Neural cell (in vitro differentiated cells): Measurements from ENCODE around the gene PTGIS. TPM values are rescaled to one million over a fixed set of nuclear protein-coding genes. Genes with fewer than 3 reads are reported as not detected.

Experiments used
- H2AFZ ChIP-seq: fragments of 200-600, 300-800 bp; sonication (generic), shearing (Covaris generic); 2 replicates; pipeline ENCODE4 v1.6.0; 2014; ENCODE audit warnings: low read depth, mild to moderate bottlenecking, antibody characterized with exemption, low read length, moderate library complexity
- H3F3A ChIP-seq: fragments of 200-600 bp; shearing (Covaris generic); 2 replicates; pipeline ENCODE4 v1.6.1; 2016; ENCODE audit warnings: mild to moderate bottlenecking, moderate library complexity, mixed read lengths, antibody characterized with exemption, low read length; ENCODE audit not compliant: insufficient read depth, poor library complexity, severe bottlenecking
- H3K27ac ChIP-seq: fragments of 200-600, 300-800 bp; sonication (generic), shearing (Covaris generic); 2 replicates; pipeline ENCODE4 v1.5.1; 2014; ENCODE audit warnings: mild to moderate bottlenecking, low read length, moderate library complexity
- H3K27me3 ChIP-seq: fragments of 300-800, 200-600 bp; sonication (generic), shearing (Covaris generic); 2 replicates; pipeline ENCODE4 v1.6.0; 2014; ENCODE audit warnings: mild to moderate bottlenecking, low read depth, low read length, moderate library complexity; ENCODE audit not compliant: insufficient read depth
- H3K36me3 ChIP-seq: fragments of 300-800, 200-600 bp; sonication (generic), shearing (Covaris generic); 2 replicates; pipeline ENCODE4 v1.5.1; 2014; ENCODE audit warnings: mild to moderate bottlenecking, antibody characterized with exemption, low read length, moderate library complexity; ENCODE audit not compliant: insufficient read depth
- H3K4me2 ChIP-seq: fragments of 300-800, 200-600 bp; sonication (generic), shearing (Covaris generic); 2 replicates; pipeline ENCODE4 v1.6.0; 2014; ENCODE audit warnings: mild to moderate bottlenecking, low read length
- H3K4me3 ChIP-seq: fragments of 300-800, 200-600 bp; sonication (generic), shearing (Covaris generic); 2 replicates; pipeline ENCODE4 v1.5.1; 2014; ENCODE audit warnings: mild to moderate bottlenecking, low read length, moderate library complexity
- H3K79me2 ChIP-seq: fragments of 200-600 bp; shearing (Covaris generic); replicated peaks from 2 replicates; pipeline ENCODE4 v1.6.0; 2014; ENCODE audit warnings: mild to moderate bottlenecking, low read length, moderate library complexity; ENCODE audit not compliant: insufficient read depth
- H3K9ac ChIP-seq: fragments of 300-800, 200-600 bp; sonication (generic), shearing (Covaris generic); 2 replicates; pipeline ENCODE4 v1.6.1; 2016; ENCODE audit warnings: mild to moderate bottlenecking, low read length, mixed read lengths
- H3K9me2 ChIP-seq: fragments of 200-600 bp; shearing (Covaris generic); 2 replicates; pipeline ENCODE4 v1.6.1; 2016; ENCODE audit warnings: mild to moderate bottlenecking, low read length, mixed read lengths; ENCODE audit not compliant: insufficient read depth
- H3K9me3 ChIP-seq: fragments of 200-600, 300-800 bp; sonication (generic), shearing (Covaris generic); 2 replicates; pipeline ENCODE4 v1.6.1; 2016; ENCODE audit warnings: mild to moderate bottlenecking, mixed run types, low read length, moderate library complexity, mixed read lengths
- H4K20me1 ChIP-seq: fragments of 200-600 bp; shearing (Covaris generic); 2 replicates; pipeline ENCODE4 v1.6.1; 2016; ENCODE audit warnings: mild to moderate bottlenecking, mixed run types; ENCODE audit not compliant: insufficient read depth
- EP300 ChIP-seq: fragments of 450-650 bp; conservative IDR thresholded peaks from 2 replicates; pipeline ENCODE4 v1.6.1; 2014; ENCODE audit warnings: antibody characterized with exemption, mild to moderate bottlenecking, moderate library complexity; ENCODE audit not compliant: poor library complexity, severe bottlenecking
- EZH2 ChIP-seq: fragments of 200-600, 300-800 bp; shearing (Covaris generic), sonication (generic); IDR thresholded peaks from 2 replicates; pipeline ENCODE4 v1.6.1; 2014; ENCODE audit warnings: antibody characterized with exemption, low read length, borderline replicate concordance, mild to moderate bottlenecking; ENCODE audit not compliant: insufficient read depth, poor library complexity, severe bottlenecking
- MXI1 ChIP-seq: fragments of 450-650 bp; conservative IDR thresholded peaks from 2 replicates; pipeline ENCODE4 v1.6.1; 2014; ENCODE audit warnings: antibody characterized with exemption, mild to moderate bottlenecking; ENCODE audit not compliant: poor library complexity, severe bottlenecking
- POLR2AphosphoS5 ChIP-seq: IDR thresholded peaks from 2 replicates; pipeline ENCODE4 v1.6.1; 2012
- RAD21 ChIP-seq: fragments of 450-650 bp; conservative IDR thresholded peaks from 2 replicates; pipeline ENCODE4 v1.6.1; 2014; ENCODE audit warnings: antibody characterized with exemption, mild to moderate bottlenecking, moderate library complexity
- SMC3 ChIP-seq: fragments of 450-650 bp; conservative IDR thresholded peaks from 2 replicates; pipeline ENCODE4 v1.6.1; 2014; ENCODE audit warnings: antibody characterized with exemption, mild to moderate bottlenecking, moderate library complexity; ENCODE audit not compliant: poor library complexity
- TAF1 ChIP-seq: IDR thresholded peaks from 2 replicates; pipeline ENCODE4 v1.6.1; 2012; ENCODE audit warnings: low read depth
- polyA plus RNA-seq: library from polyadenylated mRNA; depleted of rRNA; stranded (reverse); fragments of >200 nt; gene quantifications from 2 replicates; pipeline ENCODE4 v1.2.3, GENCODE V29; 2014
- TF ChIP-seq, protein P1 (sequence below): fragments of 450-650 bp; IDR thresholded peaks from 2 replicates; pipeline ENCODE4 v1.5.1; 2014; ENCODE audit warnings: antibody characterized with exemption, mild to moderate bottlenecking, moderate library complexity; ENCODE audit not compliant: poor library complexity, severe bottlenecking
- TF ChIP-seq, protein P2 (sequence below): IDR thresholded peaks from 2 replicates; pipeline ENCODE4 v1.6.1; 2012; ENCODE audit warnings: borderline replicate concordance

Gene PTGIS
- polyA plus RNA-seq, 1 donor from 2014 or later: 3.2 TPM

DNA sequence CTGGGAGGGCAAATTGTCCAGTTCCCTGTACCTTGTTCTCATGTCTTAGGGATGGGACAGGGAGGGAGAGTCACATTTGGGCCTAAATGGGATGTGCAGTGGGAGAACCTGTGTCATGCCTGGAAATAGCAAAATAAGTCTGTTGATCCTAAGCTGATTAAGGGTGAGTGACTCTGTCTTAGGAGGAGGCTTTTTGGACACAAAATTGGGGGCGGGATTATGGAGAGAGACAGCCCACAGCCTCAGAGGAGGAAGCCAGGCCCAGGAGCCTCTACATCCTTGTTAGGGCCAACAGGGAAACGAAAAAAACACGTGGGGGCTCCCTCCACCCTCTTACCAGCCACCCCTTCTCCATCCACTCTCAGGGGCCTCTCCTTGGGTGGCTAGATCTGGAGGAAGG lies 87.7 kb downstream of the PTGIS start:
- Histone ChIP-seq H3K4me2 (no peak overlapping the region), H3K27ac (no peak overlapping the region), H3F3A (no peaks in the 10 kb centered on the region), H2AFZ (no peak overlapping the region), H3K4me3 (peak overlapping the region; percentile 86), H3K9me3 (no peaks in the 10 kb centered on the region), H3K9me2 (no peaks in the 10 kb centered on the region), H3K36me3 (peaks cover 4% of the 10 kb centered on the region), H3K27me3 (no peaks in the 10 kb centered on the region), H4K20me1 (no peaks in the 10 kb centered on the region), H3K79me2 (no peaks in the 10 kb centered on the region), H3K9ac (no peak overlapping the region)
- TF ChIP-seq TAF1 (no peak), EZH2 (no peak), SMC3 (no peak), POLR2AphosphoS5 (no peak), RAD21 (no peak), EP300 (no peak), MXI1 (no peak)
- TF ChIP-seq, protein P1, sequence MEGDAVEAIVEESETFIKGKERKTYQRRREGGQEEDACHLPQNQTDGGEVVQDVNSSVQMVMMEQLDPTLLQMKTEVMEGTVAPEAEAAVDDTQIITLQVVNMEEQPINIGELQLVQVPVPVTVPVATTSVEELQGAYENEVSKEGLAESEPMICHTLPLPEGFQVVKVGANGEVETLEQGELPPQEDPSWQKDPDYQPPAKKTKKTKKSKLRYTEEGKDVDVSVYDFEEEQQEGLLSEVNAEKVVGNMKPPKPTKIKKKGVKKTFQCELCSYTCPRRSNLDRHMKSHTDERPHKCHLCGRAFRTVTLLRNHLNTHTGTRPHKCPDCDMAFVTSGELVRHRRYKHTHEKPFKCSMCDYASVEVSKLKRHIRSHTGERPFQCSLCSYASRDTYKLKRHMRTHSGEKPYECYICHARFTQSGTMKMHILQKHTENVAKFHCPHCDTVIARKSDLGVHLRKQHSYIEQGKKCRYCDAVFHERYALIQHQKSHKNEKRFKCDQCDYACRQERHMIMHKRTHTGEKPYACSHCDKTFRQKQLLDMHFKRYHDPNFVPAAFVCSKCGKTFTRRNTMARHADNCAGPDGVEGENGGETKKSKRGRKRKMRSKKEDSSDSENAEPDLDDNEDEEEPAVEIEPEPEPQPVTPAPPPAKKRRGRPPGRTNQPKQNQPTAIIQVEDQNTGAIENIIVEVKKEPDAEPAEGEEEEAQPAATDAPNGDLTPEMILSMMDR: no peak
- TF ChIP-seq, protein P2, sequence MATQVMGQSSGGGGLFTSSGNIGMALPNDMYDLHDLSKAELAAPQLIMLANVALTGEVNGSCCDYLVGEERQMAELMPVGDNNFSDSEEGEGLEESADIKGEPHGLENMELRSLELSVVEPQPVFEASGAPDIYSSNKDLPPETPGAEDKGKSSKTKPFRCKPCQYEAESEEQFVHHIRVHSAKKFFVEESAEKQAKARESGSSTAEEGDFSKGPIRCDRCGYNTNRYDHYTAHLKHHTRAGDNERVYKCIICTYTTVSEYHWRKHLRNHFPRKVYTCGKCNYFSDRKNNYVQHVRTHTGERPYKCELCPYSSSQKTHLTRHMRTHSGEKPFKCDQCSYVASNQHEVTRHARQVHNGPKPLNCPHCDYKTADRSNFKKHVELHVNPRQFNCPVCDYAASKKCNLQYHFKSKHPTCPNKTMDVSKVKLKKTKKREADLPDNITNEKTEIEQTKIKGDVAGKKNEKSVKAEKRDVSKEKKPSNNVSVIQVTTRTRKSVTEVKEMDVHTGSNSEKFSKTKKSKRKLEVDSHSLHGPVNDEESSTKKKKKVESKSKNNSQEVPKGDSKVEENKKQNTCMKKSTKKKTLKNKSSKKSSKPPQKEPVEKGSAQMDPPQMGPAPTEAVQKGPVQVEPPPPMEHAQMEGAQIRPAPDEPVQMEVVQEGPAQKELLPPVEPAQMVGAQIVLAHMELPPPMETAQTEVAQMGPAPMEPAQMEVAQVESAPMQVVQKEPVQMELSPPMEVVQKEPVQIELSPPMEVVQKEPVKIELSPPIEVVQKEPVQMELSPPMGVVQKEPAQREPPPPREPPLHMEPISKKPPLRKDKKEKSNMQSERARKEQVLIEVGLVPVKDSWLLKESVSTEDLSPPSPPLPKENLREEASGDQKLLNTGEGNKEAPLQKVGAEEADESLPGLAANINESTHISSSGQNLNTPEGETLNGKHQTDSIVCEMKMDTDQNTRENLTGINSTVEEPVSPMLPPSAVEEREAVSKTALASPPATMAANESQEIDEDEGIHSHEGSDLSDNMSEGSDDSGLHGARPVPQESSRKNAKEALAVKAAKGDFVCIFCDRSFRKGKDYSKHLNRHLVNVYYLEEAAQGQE: no peak

DNA sequence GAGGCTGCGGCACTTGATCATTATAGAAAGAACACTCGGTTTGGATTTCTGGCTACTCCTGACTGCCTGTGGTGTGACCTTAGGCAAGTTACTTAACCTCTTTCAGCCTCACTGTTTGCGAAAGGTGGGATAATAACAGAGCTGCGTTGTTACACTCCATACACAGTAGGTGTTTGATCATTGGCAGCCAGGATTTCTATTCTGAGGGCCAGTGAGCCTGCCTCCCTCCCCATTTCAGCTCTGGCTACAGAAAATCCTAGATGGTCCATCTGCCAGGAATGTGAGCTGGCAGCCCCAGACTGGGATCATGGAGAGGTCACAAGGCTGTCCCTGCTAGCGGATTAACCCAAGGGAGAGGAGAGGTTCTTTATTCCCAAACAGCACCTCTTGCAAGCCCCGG lies 88.2 kb downstream of the PTGIS start:
- H3K27me3 ChIP-seq: no peaks in the 10 kb centered on the region
- no peaks in the 10 kb centered on the region for H3K9me3 ChIP-seq
- peaks cover 4% of the 10 kb centered on the region for H3K36me3 ChIP-seq
- H3K4me3 ChIP-seq: peak overlapping the region; percentile 86
- H3K79me2 ChIP-seq: no peaks in the 10 kb centered on the region
- H4K20me1 ChIP-seq: no peaks in the 10 kb centered on the region
- no peak overlapping the region for H2AFZ ChIP-seq
- no peaks in the 10 kb centered on the region for H3F3A ChIP-seq
- no peak overlapping the region for H3K4me2 ChIP-seq
- no peak overlapping the region for H3K27ac ChIP-seq
- H3K9ac ChIP-seq: no peak overlapping the region
- no peak for TF ChIP-seq POLR2AphosphoS5
- TF ChIP-seq SMC3: no peak
- no peak for TF ChIP-seq EP300
- TF ChIP-seq TAF1: no peak
- no peaks in the 10 kb centered on the region for H3K9me2 ChIP-seq
